CD4-positive, alpha-beta T cell treated with Interleukin-10 for 1 hour (primary cell): ENCODE data around the gene NEIL1.
"Not testable (repeated sequence)": the region's sequence is repeated elsewhere in the genome, so short reads cannot be mapped to it uniquely, and the experiment has no call there.

Source experiments
- DNase-seq: peaks from one replicate; pipeline ENCODE4 v3.0.0-alpha.2; 2020

NEIL1 gene

GRCh38 chr15:75346796-75347221 is at the start of gene NEIL1:
Gene NEIL1, plus strand, starts transcription at chr15:75347039. Its CDS starts 1,867 bp downstream, at chr15:75348906.
- DNase-seq, result no peak

GRCh38 chr15:75298541-75299310 is 48.1 kb upstream of the NEIL1 start:
- DNase-seq, result peak; percentile 6

- peak; percentile 68 for DNase-seq
Measured at GRCh38 chr15:75299311-75299688, 47.5 kb upstream of the NEIL1 start.

GRCh38 chr15:75300026-75300425 is 46.8 kb upstream of the NEIL1 start:
- not testable (repeated sequence) for DNase-seq

- DNase-seq, result no peak
Measured at GRCh38 chr15:75302318-75302717, 44.5 kb upstream of the NEIL1 start.

- DNase-seq, result not testable (repeated sequence)
Measured at GRCh38 chr15:75302753-75303152, 44.1 kb upstream of the NEIL1 start.

GRCh38 chr15:75306188-75306587 is 40.7 kb upstream of the NEIL1 start:
- no peak for DNase-seq

GRCh38 chr15:75307778-75308390 is 39.0 kb upstream of the NEIL1 start:
- DNase-seq, result no peak

- no peak for DNase-seq
Measured at GRCh38 chr15:75309711-75310110, 37.1 kb upstream of the NEIL1 start.

GRCh38 chr15:75312548-75312947 is 34.3 kb upstream of the NEIL1 start:
- DNase-seq, result not testable (repeated sequence)

GRCh38 chr15:75313116-75313845 is 33.6 kb upstream of the NEIL1 start:
- DNase-seq, result no peak

- no peak for DNase-seq
Measured at GRCh38 chr15:75314552-75315290, 32.1 kb upstream of the NEIL1 start.

GRCh38 chr15:75319231-75319897 is 27.5 kb upstream of the NEIL1 start:
- DNase-seq, result not testable (repeated sequence)

GRCh38 chr15:75321711-75322110 is 25.1 kb upstream of the NEIL1 start:
- no peak for DNase-seq

GRCh38 chr15:75325922-75326321 is 20.9 kb upstream of the NEIL1 start:
- DNase-seq, result no peak

- no peak for DNase-seq
Measured at GRCh38 chr15:75327005-75327404, 19.8 kb upstream of the NEIL1 start.

- no peak for DNase-seq
Measured at GRCh38 chr15:75327491-75327890, 19.3 kb upstream of the NEIL1 start.

- no peak for DNase-seq
Measured at GRCh38 chr15:75328493-75329314, 18.1 kb upstream of the NEIL1 start.

- no peak for DNase-seq
Measured at GRCh38 chr15:75329571-75329970, 17.3 kb upstream of the NEIL1 start.

- DNase-seq, result not testable (repeated sequence)
Measured at GRCh38 chr15:75332093-75332492, 14.7 kb upstream of the NEIL1 start.

- not testable (repeated sequence) for DNase-seq
Measured at GRCh38 chr15:75333654-75334419, 13.0 kb upstream of the NEIL1 start.
